ENCODE measurements around the gene C19orf85.
A peak's percentile ranks its signal among the peaks of the same experiment; 100 is the strongest.

C19orf85 gene

DNA sequence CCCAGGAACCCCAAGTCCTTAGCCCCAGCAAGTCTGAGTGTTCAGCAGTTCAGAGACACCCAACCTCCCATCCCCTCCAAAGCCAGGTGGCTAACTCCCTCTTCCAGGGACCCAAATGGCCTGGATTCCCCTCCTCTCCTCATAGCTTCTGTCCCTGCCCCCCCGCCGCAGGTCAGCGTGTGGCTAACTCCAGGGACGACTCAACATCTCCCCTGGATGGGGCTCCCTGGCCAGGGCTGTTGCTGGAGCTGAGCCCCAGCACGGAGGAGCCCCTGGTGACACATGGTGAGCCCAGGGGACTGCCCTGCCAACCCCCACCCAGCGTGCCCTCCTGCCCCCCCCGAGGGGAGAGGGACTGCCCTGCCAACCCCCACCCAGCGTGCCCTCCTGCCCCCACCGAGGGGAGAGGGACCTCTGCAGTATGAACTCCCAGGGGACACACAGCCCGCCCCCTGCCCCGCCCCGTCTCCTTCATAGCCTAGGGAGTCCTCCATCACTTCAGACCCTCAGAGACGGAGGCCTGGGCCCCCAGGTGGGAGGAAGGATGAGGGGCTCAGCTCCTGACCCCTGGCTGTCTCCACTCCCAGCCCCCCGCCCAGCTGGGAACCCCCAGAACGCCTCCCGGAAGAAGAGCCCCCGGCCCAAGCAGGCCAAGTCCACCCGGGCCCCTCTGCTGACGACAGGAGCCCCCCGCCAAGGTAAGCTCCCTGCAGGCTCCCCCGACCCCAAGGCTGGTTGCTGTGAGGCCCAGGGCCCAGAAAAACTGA is 25.3 kb upstream of the C19orf85 start:
- DNase-seq: no peak

DNA sequence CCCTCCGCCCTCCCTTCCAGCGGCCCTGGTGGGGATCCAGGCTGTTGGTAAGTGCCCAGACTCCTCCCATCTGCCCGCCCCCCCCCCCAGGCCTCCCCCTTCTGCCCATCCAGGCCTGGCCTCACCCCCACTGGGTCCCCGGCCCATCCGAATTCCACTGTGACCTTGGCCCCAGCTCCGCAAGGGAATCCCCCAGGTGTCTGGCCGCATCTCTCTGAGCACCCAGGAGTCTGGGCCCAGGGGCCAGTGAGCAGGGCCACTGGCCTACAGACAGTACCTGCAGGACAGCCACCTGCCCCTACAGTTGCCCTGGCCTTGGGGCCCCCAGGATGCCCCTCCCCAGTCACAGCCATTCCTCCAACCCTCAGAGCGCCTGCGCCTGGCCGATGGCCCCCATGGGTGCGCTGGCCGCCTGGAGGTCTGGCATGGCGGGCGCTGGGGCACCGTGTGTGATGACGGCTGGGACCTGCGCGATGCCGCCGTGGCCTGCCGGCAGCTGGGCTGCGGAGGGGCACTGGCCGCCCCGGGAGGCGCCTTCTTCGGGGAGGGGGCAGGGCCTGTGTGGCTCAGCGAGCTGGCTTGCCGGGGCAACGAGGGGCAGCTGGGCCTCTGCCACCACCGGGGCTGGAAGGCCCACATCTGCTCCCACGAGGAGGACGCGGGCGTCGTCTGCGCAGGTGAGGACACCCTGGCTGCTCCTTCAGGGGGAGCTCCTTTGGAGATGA is 24.6 kb upstream of the C19orf85 start:
- peak in 2 of 51 donors; percentile 8 to 12 for DNase-seq

DNA sequence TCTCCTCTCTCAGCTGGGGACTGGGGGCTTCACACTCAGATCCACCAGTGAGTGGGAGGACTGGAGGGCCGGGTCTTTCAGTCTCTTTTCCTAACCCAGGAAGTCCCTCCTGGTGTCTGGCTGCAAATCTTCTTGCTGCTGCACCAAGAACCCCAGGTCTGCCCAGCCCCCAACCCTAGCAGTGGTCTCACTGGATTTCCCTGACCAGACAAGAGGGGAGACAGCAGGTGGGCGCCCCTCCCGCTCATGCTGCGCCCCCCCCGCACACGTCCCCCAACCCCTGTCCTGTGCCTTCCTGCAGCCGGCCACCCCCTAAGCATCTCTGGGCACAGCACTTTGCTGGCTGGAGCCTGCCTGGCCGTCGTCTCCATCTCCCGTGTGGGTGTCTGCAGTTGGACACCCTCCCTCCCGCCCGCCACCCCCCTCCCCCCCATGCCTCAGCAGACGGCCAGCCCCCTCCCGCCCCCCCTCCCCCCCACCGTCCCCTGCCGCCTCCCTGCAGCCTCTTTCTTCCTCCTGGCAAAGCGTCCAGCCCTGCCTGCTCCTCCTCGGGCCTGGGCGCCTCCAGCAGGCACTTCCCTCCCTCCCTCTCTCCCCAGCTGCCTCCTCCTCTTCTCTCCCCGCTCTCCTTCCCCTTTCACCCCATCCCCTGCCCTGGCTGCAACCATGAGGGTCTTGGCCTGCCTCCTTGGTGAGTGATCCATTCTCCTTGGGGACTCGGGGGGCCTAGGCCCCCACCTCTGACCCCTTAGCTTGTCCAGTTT is 23.6 kb upstream of the C19orf85 start, which contains the start of gene SSC5D:
Gene SSC5D (plus strand): TSS at position 513 of the 764 bp plus-strand sequence. CDS start 154 bp downstream, at position 667.
- peak in 13 of 51 donors; percentile 5 to 37 (median 20) for DNase-seq

DNA sequence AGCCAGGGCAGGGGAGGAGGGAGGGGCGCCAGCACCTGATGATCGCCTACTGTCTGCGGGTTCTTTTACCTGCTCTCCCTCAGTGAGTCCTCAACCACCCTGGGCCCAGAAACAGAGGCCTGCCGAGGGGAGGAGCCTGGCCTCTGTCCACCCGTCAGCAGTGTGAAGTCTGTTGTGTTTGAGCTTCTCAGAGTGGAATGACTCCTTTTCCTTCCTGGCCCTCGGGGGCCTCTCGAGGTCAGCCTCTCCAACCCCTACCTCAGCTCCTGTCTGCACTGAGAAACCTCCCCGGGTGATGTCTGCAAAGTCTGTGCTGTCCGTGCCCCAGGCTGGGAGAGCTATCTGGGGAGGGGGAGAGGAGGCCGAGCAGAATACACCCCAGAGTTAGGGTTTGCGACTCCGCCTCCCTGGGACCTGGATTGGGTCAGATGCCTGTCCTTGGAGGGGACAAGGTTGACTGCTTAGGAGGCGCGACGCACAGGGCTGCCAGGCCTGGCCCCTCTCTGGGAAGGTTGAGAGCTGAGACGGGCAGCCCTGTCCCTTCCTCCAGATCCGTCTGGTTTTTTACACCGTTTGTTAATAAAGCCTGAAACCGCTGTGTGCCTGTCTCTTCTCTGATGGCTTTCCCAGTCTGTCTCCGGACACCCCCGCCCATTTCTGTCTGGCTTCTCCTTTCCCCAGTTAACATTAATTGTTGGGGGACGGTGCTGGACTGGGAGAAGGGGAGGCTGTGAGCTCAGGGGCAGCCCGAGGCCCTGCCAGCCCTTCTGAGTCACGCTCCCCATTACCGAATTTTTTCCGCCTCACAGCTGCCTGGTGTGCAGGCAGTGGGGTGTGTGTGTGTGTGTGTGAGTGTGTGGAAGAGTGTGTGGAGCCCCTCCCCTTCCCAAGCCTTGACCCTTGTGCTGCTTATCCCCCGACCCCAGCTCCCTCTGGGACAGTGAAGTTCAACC is 22.7 kb upstream of the C19orf85 start:
- DNase-seq: peak in 5 of 51 donors; percentile 14 to 40 (median 21)

DNA sequence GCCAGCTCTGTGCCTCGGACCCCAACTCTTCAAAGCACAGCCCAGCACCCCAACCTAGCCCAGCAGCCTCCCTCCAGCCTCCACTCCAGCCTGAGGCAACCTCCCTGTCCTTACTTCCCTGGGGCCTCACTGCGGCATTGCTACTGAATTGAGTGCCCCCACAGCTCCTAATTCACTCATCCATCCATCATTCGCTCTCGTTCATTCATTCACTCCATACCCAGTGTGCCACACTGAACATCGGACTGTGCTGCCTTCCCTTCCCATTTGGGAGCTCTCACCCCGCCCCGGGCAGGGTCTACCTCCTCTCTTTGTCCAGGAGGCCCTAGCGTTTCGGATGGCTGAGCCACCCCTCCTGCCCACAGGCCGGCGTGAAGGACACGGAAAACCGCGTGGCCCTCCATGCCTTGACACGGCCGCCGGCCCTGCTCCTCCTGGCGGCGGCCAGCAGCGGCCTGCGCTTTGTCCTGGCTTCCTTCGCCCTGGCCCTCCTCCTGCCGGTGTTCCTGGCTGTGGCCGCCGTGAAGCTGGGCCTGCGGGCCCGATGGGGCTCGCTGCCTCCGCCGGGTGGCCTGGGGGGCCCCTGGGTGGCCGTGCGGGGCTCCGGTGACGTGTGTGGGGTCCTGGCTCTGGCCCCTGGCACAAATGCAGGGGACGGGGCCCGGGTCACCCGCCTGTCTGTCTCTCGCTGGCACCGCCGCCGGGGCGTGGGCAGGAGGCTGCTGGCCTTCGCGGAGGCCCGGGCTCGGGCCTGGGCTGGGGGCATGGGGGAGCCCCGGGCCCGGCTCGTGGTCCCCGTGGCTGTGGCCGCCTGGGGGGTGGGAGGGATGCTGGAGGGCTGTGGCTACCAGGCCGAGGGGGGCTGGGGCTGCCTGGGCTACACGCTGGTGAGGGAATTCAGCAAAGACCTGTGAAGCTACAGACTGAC is 21.8 kb upstream of the C19orf85 start:
- no peak for DNase-seq

DNA sequence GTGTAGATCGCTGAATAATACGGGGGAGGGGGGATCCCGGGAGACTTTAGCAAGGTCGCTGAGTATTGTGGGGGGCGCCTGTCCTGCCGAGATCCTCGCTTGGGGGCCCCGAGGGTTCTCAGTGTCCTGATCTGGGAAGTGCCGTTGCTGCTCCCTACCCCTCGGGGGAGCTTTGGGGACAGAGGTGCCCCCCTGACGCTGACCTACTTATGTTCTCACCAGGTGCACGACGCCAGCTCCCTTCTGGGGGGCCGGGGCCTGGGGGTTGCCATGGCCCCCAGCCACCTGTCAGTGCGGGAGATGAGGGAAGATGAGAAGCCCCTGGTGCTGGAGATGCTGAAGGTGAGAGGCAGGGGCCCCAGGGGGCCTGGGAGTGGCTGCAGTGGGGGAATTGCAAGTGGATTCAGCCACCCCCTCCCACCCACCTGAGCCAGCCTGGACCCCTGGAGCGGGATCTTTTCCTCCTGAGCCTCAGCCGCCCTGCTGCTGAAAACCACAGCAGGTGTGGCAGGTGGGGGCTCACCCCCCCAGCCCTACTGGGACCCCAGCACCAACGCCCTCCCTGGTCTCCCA is 21.0 kb upstream of the C19orf85 start:
- DNase-seq: peak in 2 of 51 donors; percentile 23 to 39

DNA sequence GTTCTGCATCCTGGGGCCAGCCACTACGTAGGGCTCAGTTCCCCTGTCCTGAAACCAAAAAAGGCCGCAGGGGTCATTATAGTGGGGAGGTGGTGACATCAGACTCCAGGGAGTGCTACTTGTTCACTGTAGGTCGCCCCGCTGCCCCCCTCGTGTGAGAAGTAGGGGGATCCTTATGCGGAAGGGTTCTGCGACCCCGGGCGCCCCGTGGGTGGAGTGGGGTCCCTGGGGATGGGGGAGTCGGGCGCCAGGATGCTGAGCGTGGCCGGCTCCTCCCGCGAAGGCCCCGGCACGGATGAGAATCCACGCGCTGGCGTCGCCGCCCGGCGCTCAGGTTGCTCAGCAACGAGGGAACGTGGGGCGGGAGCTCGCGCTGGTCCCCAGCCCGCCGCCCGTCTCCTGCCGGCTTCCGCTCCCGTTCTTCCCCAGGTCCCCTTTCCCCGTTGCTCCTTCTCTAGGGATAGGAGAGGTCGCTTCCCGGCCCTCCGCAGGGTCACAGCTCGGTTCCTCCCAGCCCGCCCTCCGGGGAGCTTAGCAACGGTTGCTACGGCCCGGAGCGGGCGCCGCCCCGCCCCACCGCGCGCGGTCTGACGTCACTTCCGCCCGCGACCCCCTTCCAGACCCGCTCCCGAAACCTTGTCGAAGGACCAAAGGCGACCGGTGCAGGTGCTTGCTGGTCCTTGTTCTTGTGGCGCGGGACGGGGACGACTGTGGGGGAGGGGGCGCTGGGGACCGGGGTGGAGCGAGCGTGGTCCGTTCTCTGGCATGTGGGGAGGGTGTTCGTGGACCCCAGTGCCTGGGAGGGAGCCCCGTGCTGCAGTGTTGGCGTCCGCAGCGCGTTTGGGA is 20.3 kb upstream of the C19orf85 start, which contains the start of gene NAT14:
Gene NAT14 (plus strand): TSS at position 596 of the 846 bp plus-strand sequence. CDS start 521 bp downstream, outside the sequence.
- DNase-seq: peak in 38 of 51 donors; percentile 10 to 78 (median 52)

DNA sequence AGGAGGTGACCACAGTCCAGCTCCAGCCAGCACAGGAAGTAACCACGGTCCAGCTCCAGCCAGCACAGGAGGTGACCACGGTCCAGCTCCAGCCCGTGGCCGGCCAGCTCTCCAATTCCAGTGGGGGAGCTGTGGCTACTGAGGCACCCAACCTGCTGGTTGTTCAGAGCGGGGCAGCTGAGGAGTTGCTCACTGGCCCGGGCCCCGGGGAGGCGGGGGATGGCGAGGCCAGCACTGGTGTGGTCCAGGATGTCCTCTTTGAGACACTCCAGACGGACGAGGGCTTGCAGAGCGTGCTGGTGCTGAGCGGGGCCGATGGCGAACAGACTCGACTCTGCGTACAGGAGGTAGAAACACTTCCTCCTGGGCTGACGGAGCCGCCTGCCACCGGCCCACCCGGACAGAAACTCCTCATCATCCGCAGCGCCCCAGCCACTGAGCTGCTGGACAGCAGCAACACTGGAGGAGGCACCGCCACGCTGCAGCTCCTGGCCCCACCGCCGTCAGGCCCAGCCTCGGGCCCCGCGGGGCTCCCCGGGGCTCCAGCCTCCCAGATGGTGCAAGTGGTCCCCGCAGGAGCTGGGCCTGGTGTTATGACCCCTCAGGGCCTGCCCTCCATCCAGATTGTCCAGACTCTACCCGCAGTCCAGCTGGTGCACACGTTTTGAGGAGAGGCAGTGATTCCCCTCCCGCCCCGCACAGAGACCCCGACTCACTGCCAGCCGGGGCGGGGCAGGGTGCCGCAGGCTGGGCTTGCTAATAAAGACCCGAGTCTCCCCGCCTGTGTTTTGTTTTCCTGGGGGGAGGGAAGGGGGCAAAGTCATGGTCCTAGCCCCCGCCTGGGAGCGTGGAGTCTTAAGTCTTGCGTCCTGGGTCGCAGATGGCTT is 19.4 kb upstream of the C19orf85 start:
- no peak for DNase-seq

DNA sequence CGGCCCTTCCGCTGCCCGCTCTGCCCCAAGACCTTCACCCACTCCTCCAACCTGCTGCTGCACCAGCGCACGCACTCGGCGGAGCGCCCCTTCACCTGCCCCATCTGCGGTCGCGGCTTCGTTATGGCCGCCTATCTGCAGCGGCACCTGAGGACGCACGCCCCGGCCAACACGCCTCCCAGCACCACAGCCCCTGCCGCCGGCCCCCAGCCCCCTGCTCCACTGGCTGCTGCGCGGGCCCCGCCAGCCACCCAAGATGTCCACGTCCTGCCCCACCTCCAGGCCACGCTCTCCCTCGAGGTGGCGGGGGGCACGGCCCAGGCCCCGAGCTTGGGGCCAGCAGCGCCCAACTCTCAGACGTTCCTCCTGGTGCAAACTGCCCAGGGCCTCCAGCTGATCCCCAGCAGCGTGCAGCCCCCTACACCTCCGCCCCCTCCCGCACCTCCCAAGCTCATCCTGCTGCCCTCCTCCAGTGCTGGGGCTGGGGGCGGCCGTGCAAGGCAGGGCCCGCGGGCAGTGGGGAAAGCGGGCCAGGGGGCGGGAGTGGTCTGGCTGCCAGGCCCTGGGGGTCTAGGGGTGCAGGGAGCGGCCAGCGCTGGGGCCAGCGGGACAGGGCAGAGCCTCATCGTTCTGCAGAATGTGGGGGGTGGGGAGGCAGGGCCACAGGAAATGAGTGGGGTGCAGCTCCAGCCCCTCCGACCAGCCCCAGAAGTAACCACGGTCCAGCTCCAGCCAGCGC is 18.6 kb upstream of the C19orf85 start:
- DNase-seq: no peak

DNA sequence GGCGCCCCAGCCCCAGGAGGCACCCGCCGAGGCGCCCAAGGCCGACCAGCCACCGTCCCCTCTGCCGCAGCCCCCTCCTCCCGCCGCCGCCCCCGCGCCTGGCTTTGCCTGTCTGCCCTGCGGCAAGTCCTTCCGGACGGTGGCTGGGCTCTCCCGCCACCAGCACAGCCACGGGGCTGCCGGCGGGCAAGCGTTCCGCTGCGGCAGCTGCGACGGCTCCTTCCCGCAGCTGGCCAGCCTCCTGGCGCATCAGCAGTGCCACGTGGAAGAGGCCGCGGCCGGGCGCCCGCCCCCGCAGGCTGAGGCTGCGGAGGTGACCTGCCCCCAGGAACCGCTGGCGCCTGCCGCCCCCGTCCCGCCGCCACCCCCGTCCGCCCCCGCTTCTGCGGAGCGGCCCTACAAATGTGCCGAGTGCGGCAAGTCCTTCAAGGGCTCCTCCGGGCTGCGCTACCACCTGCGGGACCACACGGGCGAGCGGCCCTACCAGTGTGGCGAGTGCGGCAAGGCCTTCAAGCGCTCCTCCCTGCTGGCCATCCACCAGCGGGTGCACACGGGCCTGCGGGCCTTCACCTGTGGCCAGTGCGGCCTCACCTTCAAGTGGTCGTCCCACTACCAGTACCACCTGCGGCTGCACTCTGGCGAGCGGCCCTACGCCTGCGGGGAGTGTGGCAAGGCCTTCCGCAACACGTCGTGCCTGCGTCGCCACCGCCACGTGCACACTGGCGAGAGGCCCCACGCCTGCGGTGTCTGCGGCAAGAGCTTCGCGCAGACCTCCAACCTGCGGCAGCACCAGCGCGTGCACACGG is 17.8 kb upstream of the C19orf85 start:
- DNase-seq: no peak

DNA sequence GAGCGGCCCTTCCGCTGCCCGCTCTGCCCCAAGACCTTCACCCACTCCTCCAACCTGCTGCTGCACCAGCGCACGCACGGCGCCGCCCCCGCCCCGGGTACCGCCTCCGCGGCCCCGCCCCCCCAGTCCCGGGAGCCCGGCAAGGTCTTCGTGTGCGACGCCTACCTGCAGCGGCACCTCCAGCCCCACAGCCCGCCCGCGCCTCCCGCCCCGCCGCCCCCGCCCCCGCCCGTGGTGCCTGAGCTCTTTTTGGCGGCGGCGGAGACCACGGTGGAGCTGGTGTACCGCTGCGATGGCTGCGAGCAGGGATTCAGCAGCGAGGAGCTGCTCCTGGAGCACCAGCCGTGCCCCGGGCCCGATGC is 17.2 kb upstream of the C19orf85 start:
- DNase-seq: no peak

DNA sequence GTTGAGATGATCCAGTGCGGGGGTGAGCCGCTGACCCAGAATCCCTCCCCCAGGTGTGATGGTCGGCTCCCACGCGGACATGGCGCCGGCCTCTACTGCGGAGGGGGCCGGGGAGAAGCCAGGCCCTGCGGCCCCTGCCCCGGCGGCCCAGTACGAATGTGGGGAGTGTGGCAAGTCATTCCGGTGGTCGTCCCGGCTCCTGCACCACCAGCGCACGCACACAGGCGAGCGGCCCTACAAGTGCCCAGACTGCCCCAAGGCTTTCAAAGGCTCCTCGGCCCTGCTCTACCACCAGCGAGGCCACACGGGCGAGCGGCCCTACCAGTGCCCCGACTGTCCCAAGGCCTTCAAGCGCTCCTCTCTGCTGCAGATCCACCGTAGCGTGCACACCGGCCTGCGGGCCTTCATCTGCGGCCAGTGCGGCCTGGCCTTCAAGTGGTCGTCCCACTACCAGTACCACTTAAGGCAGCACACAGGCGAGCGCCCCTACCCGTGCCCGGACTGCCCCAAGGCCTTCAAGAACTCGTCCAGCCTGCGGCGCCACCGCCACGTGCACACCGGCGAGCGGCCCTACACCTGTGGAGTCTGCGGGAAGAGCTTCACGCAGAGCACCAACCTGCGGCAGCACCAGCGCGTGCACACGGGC is 16.7 kb upstream of the C19orf85 start:
- DNase-seq: no peak

DNA sequence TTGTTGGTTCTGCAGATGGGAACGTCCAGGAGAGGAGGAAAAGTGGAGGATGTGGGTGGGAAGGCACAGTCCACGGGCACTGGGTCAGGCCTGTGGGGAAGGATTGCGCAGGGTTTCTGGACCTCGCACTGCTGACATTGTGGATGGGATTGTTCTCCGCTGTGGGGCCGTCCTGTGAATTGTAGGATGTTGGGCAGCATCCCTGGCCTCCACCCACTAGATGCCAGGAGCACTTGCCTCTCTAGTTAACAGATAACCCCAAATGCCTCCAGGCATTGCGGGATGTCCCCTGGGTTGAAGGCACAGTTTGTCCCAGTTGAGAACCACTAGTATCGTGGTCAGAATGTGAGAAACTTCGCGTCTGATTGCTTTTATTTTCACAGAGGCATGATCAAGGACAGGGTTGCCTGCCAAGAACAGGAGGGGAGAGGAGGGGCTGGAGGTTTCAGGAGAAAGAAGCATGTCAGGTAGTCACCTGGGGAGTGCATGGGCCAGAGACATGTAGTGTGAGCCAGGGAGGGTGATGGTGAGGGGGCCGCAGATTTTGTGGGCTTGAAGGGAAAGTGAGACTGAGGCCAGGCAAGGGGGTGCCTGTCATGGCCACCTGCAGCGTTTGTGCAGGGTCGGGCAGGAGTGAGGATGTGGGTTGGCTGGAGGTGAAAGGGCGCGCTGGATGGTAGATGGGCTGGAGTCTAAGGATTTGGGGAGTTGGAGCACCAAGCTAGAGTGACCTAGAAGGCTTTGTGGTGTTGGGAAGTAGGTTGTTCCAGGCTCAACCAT is 15.1 kb upstream of the C19orf85 start:
- no peak for DNase-seq

DNA sequence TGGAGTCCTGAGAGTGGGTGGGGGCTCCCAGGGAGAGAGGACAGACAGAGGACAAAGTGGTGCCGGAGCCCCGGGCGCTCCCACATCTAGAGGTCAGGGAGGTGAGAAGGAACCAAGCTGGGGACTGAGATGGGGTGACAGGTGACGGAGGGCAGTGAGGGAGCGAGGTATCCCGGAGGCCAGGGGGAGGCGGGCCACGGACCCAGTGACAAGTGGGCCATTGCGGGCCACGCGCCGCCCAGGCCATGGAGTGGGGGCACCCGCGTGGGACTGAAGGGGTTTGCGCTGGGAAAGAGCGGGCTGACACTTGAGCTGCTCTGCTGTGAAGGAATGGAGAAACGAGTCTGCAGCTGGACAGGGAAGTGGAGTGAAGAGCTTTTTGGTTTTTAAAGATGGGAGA is 14.5 kb upstream of the C19orf85 start:
- no peak for DNase-seq
